GM18517 (cell line): ENCODE measurements around the gene CFAP107.
"Not testable (repeated sequence)": the region's sequence is repeated elsewhere in the genome, so short reads cannot be mapped to it uniquely, and the experiment has no call there.

Experiments
- ATAC-seq: cut with Tn5 transposase; IDR thresholded peaks from one replicate; pipeline ENCODE4 v1.9.1; 2021; ENCODE audit warnings: mild to moderate bottlenecking, moderate library complexity; ENCODE audit not compliant: unreplicated experiment

The CFAP107 gene

GRCh38 chr1:12776801-12777557 is 31.0 kb downstream of the CFAP107 start:
- no peak for ATAC-seq

- ATAC-seq, result no peak
These were observed 32.1 kb downstream of the CFAP107 start for GRCh38 chr1:12778061-12778460.

- no peak for ATAC-seq
These were observed 32.9 kb downstream of the CFAP107 start for GRCh38 chr1:12778907-12779306.

- not testable (repeated sequence) for ATAC-seq
These were observed 35.5 kb downstream of the CFAP107 start for GRCh38 chr1:12781488-12781887.

- ATAC-seq, result not testable (repeated sequence)
These were observed 37.8 kb downstream of the CFAP107 start for GRCh38 chr1:12783783-12784182.

GRCh38 chr1:12784729-12785128 is 38.7 kb downstream of the CFAP107 start:
- not testable (repeated sequence) for ATAC-seq

GRCh38 chr1:12791097-12791496 is 45.1 kb downstream of the CFAP107 start, which contains the start of gene PRAMEF1:
Gene PRAMEF1, plus strand, starts transcription at chr1:12791397. Its CDS starts 1,831 bp downstream, at chr1:12793228.
- not testable (repeated sequence) for ATAC-seq

- ATAC-seq, result no peak
These were observed 52.9 kb downstream of the CFAP107 start for GRCh38 chr1:12798911-12799310.

GRCh38 chr1:12799730-12800129 is 53.7 kb downstream of the CFAP107 start:
- no peak for ATAC-seq

- ATAC-seq, result no peak
These were observed 63.9 kb downstream of the CFAP107 start for GRCh38 chr1:12809933-12810332.

- ATAC-seq, result no peak
These were observed 64.8 kb downstream of the CFAP107 start for GRCh38 chr1:12810691-12811408.

- ATAC-seq, result no peak
These were observed 65.4 kb downstream of the CFAP107 start for GRCh38 chr1:12811409-12811784.
